Measurements from ENCODE around the gene USP48. TPM values are rescaled to one million over a fixed set of nuclear protein-coding genes. Genes with fewer than 3 reads are reported as not detected.

Gene USP48
- total and polyA plus RNA-seq, 5 donors from 2014 or later: 31.3 to 126 (median 39.2) TPM

DNA sequence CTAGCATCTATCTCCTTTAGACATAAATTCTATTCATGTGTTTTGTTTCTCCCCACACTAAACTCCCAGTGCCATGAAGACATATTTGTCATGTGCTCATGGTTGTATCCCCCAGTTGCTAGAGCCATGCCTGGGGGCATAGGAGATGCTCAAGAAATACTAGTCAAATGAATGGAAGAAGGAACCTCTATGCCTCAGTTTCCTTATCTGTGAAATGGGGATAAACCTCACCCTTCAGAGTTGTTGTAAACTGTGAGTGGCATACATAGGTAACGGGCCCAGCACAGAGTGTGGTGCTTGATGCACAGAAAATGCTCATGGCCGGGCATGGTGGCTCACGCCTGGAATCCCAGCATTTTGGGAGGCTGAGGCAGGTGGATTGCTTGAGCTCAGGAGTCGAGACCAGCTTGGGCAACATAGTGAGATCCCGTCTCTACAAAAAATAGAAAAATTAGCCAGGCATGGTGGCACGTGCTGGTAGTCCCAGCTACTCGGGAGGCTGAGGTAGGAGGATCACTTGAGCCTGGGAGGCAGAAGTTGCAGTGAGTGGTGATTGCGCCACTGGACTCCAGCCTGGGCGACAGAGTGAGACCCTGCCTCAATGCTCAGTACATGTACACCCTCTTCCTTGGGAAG is 37.8 kb upstream of the USP48 start:
- H3K36me3 Mint-ChIP-seq: no peaks in the 10 kb centered on the region
- Histone ChIP-seq H3K4me1 (ENCODE audit: control insufficient read depth, insufficient read depth, low read length, poor library complexity, severe bottlenecking) (no peaks in the 10 kb centered on the region), H3K27ac (ENCODE audit: insufficient read depth, low read length, poor library complexity, severe bottlenecking) (no peak overlapping the region), H3K27me3 (ENCODE audit: control insufficient read depth, insufficient read depth, low read length) (no peaks in the 10 kb centered on the region), H3K9me3 (ENCODE audit: control insufficient read depth in 2 of 2, low read length in 2 of 2) (no peaks in the 10 kb centered on the region), H3K4me3 (ENCODE audit: low read depth, low read length) (no peak overlapping the region), H3K36me3 (ENCODE audit: control insufficient read depth, insufficient read depth, low read length) (no peaks in the 10 kb centered on the region)
- H3K27ac Mint-ChIP-seq: no peak overlapping the region
- DNase-seq (no peak), ATAC-seq (ENCODE audit: low read depth in 2 of 2) (no peak)
- H3K9me3 Mint-ChIP-seq: no peaks in the 10 kb centered on the region
- no peak overlapping the region for H3K4me3 Mint-ChIP-seq
- peaks cover 10% of the 10 kb centered on the region for H3K27me3 Mint-ChIP-seq
- peaks cover 0 to 3% (median 1%) of the 10 kb centered on the region in 4 donors for H3K4me1 Mint-ChIP-seq

- Histone ChIP-seq H3K4me1 (ENCODE audit: control insufficient read depth, insufficient read depth, low read length, poor library complexity, severe bottlenecking) (no peaks in the 10 kb centered on the region), H3K27ac (ENCODE audit: insufficient read depth, low read length, poor library complexity, severe bottlenecking) (no peak overlapping the region), H3K4me3 (ENCODE audit: low read depth, low read length) (no peak overlapping the region), H3K27me3 (ENCODE audit: control insufficient read depth, insufficient read depth, low read length) (no peaks in the 10 kb centered on the region), H3K36me3 (ENCODE audit: control insufficient read depth, insufficient read depth, low read length) (no peaks in the 10 kb centered on the region), H3K9me3 (ENCODE audit: control insufficient read depth in 2 of 2, low read length in 2 of 2) (no peaks in the 10 kb centered on the region)
- Mint-ChIP-seq H3K4me1 (peaks cover 0 to 7% (median 1%) of the 10 kb centered on the region in 4 donors), H3K36me3 (no peaks in the 10 kb centered on the region), H3K27ac (no peak overlapping the region), H3K4me3 (no peak overlapping the region), H3K9me3 (peaks cover 0 to 2% (median 0%) of the 10 kb centered on the region in 7 donors), H3K27me3 (peaks cover 19% of the 10 kb centered on the region)
- DNase-seq (peak in 2 of 3 donors; percentile 13 to 54), ATAC-seq (ENCODE audit: low read depth in 2 of 2) (no peak)
Observed at GRCh38 chr1:21818656-21819055, 35.7 kb upstream of the USP48 start.

GRCh38 chr1:21816602-21817302 is 33.8 kb upstream of the USP48 start:
- Histone ChIP-seq H3K27ac (ENCODE audit: insufficient read depth, low read length, poor library complexity, severe bottlenecking) (no peak overlapping the region), H3K27me3 (ENCODE audit: control insufficient read depth, insufficient read depth, low read length) (peaks cover 5% of the 10 kb centered on the region), H3K9me3 (ENCODE audit: control insufficient read depth in 2 of 2, low read length in 2 of 2) (no peaks in the 10 kb centered on the region), H3K36me3 (ENCODE audit: control insufficient read depth, insufficient read depth, low read length) (no peaks in the 10 kb centered on the region), H3K4me1 (ENCODE audit: control insufficient read depth, insufficient read depth, low read length, poor library complexity, severe bottlenecking) (no peaks in the 10 kb centered on the region), H3K4me3 (ENCODE audit: low read depth, low read length) (no peak overlapping the region)
- H3K36me3 Mint-ChIP-seq: no peaks in the 10 kb centered on the region
- H3K27ac Mint-ChIP-seq: no peak overlapping the region
- H3K4me3 Mint-ChIP-seq: no peak overlapping the region
- DNase-seq (no peak), ATAC-seq (ENCODE audit: low read depth in 2 of 2) (no peak)
- H3K9me3 Mint-ChIP-seq: peaks cover 0 to 2% (median 0%) of the 10 kb centered on the region in 7 donors
- peaks cover 31% of the 10 kb centered on the region for H3K27me3 Mint-ChIP-seq
- H3K4me1 Mint-ChIP-seq: peaks cover 0 to 7% (median 1%) of the 10 kb centered on the region in 4 donors

DNA sequence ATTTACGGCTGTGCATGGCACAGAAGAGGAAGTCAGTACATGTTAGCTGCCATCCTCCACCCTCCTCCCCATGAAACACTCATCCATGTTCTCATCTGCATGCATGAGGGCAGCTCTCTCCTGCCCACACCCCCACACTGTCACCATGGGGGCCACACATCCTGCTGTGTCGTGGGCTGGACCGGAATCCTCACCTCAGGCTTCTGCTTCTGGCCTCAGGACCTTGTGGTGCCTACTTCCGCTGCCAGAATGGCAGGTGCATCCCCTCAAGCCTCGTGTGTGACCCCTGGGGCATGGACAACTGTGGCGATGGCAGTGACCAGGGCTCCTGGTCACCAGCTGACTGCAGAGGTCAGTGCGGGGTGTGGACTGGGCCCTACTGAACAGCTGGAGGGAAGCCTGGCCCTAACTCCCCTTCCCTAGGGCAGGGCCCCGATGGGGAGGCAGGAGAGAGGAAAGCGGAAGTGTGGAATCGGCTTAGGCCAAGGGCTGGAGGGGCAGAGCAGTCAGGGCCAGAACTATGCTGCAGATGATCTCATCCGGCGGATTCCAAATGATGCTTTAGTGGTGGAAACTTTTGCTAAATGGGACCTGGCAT is 32.9 kb upstream of the USP48 start:
- Histone ChIP-seq H3K27me3 (ENCODE audit: control insufficient read depth, insufficient read depth, low read length) (peaks cover 8% of the 10 kb centered on the region), H3K4me3 (ENCODE audit: low read depth, low read length) (no peak overlapping the region), H3K36me3 (ENCODE audit: control insufficient read depth, insufficient read depth, low read length) (no peaks in the 10 kb centered on the region), H3K4me1 (ENCODE audit: control insufficient read depth, insufficient read depth, low read length, poor library complexity, severe bottlenecking) (no peaks in the 10 kb centered on the region), H3K9me3 (ENCODE audit: control insufficient read depth in 2 of 2, low read length in 2 of 2) (no peaks in the 10 kb centered on the region), H3K27ac (ENCODE audit: insufficient read depth, low read length, poor library complexity, severe bottlenecking) (no peak overlapping the region)
- no peak for ATAC-seq (ENCODE audit: low read depth in 2 of 2)
- H3K27ac Mint-ChIP-seq: no peak overlapping the region
- peaks cover 31% of the 10 kb centered on the region for H3K27me3 Mint-ChIP-seq
- no peak overlapping the region for H3K4me3 Mint-ChIP-seq
- no peak for DNase-seq
- H3K36me3 Mint-ChIP-seq: no peaks in the 10 kb centered on the region
- H3K9me3 Mint-ChIP-seq: peaks cover 0 to 2% (median 0%) of the 10 kb centered on the region in 7 donors
- peaks cover 0 to 7% (median 1%) of the 10 kb centered on the region in 4 donors for H3K4me1 Mint-ChIP-seq

GRCh38 chr1:21814981-21815582 is 32.1 kb upstream of the USP48 start:
- Mint-ChIP-seq H3K27ac (no peak overlapping the region), H3K36me3 (no peaks in the 10 kb centered on the region), H3K4me3 (peak overlapping the region in 3 of 4 donors; percentile 28 to 75 (median 68)), H3K27me3 (peaks cover 35% of the 10 kb centered on the region), H3K9me3 (peaks cover 0 to 4% (median 0%) of the 10 kb centered on the region in 7 donors), H3K4me1 (peaks cover 0 to 7% (median 1%) of the 10 kb centered on the region in 4 donors)
- DNase-seq (no peak), ATAC-seq (ENCODE audit: low read depth in 2 of 2) (no peak)
- Histone ChIP-seq H3K4me1 (ENCODE audit: control insufficient read depth, insufficient read depth, low read length, poor library complexity, severe bottlenecking) (no peaks in the 10 kb centered on the region), H3K27ac (ENCODE audit: insufficient read depth, low read length, poor library complexity, severe bottlenecking) (no peak overlapping the region), H3K4me3 (ENCODE audit: low read depth, low read length) (no peak overlapping the region), H3K36me3 (ENCODE audit: control insufficient read depth, insufficient read depth, low read length) (no peaks in the 10 kb centered on the region), H3K27me3 (ENCODE audit: control insufficient read depth, insufficient read depth, low read length) (peaks cover 8% of the 10 kb centered on the region), H3K9me3 (ENCODE audit: control insufficient read depth in 2 of 2, low read length in 2 of 2) (no peaks in the 10 kb centered on the region)

DNA sequence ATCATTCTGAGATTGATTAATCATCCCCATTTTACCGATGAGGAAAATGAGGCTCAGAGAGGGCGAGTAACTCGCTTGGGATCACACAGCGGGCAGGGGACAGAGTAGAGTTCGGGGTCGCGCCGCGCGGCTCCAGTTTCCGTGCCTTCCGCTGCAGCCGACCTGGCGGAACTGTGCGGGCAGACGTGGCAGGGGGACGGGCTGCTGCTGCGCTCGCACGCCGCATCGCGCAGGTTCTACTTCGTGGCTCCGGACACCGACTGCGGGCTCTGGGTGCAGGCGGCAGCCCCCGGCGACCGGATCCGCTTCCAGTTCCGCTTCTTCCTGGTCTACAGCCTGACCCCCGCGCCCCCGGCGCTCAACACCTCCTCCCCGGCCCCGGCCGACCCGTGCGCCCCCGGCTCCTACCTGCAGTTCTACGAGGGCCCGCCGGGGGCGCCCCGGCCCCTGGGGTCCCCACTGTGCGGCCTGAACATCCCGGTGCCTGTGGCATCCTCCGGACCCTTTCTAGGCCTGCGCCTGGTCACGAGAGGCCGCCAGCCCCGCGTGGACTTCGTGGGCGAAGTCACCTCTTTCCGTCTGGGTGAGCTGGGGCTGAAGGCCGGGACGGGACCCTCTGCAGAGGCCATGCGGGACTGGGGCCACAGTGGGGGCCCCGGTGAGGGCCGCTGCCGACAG is 31.4 kb upstream of the USP48 start:
- Histone ChIP-seq H3K27me3 (ENCODE audit: control insufficient read depth, insufficient read depth, low read length) (peaks cover 8% of the 10 kb centered on the region), H3K4me3 (ENCODE audit: low read depth, low read length) (no peak overlapping the region), H3K4me1 (ENCODE audit: control insufficient read depth, insufficient read depth, low read length, poor library complexity, severe bottlenecking) (no peaks in the 10 kb centered on the region), H3K27ac (ENCODE audit: insufficient read depth, low read length, poor library complexity, severe bottlenecking) (no peak overlapping the region), H3K9me3 (ENCODE audit: control insufficient read depth in 2 of 2, low read length in 2 of 2) (no peaks in the 10 kb centered on the region), H3K36me3 (ENCODE audit: control insufficient read depth, insufficient read depth, low read length) (no peaks in the 10 kb centered on the region)
- Mint-ChIP-seq H3K4me1 (peaks cover 0 to 7% (median 1%) of the 10 kb centered on the region in 4 donors), H3K27ac (no peak overlapping the region), H3K27me3 (peaks cover 35% of the 10 kb centered on the region), H3K4me3 (peak overlapping the region in 2 of 4 donors; percentile 28 to 68), H3K9me3 (peaks cover 0 to 4% (median 0%) of the 10 kb centered on the region in 7 donors), H3K36me3 (no peaks in the 10 kb centered on the region)
- ATAC-seq (ENCODE audit: low read depth in 2 of 2) (peak; percentile 43 to 46), DNase-seq (peak in 2 of 3 donors; percentile 12 to 41)

DNA sequence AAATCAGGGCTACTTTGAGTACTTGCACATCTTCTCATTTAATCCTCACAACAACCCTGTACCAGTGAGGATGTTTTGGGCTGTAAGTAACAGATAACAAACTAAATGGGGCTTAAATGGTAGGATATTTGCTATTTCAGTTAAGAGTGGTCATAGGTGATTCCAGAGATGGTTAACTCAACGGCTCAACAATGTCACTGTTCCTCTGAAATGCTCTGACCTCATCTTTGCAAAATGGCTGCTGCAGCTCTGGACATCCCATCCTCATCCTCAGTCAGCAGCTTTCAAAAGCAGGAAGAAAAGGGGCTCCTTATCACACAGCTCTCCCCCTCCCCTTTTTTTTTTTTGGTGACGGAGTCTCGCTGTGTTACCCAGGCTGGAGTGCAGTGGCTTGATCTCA is 30.6 kb upstream of the USP48 start:
- H3K9me3 Mint-ChIP-seq: peaks cover 0 to 4% (median 0%) of the 10 kb centered on the region in 7 donors
- no peak overlapping the region for H3K4me3 ChIP-seq (ENCODE audit: low read depth, low read length)
- peak overlapping the region in 1 of 4 donors; percentile 11 for H3K4me3 Mint-ChIP-seq
- no peak overlapping the region for H3K27ac ChIP-seq (ENCODE audit: insufficient read depth, low read length, poor library complexity, severe bottlenecking)
- no peaks in the 10 kb centered on the region for H3K36me3 ChIP-seq (ENCODE audit: control insufficient read depth, insufficient read depth, low read length)
- peaks cover 8% of the 10 kb centered on the region for H3K27me3 ChIP-seq (ENCODE audit: control insufficient read depth, insufficient read depth, low read length)
- H3K9me3 ChIP-seq (ENCODE audit: control insufficient read depth in 2 of 2, low read length in 2 of 2): no peaks in the 10 kb centered on the region
- no peak overlapping the region for H3K27ac Mint-ChIP-seq
- no peak for ATAC-seq (ENCODE audit: low read depth in 2 of 2)
- no peaks in the 10 kb centered on the region for H3K4me1 ChIP-seq (ENCODE audit: control insufficient read depth, insufficient read depth, low read length, poor library complexity, severe bottlenecking)
- peaks cover 0 to 6% (median 1%) of the 10 kb centered on the region in 4 donors for H3K4me1 Mint-ChIP-seq
- peaks cover 35% of the 10 kb centered on the region for H3K27me3 Mint-ChIP-seq
- H3K36me3 Mint-ChIP-seq: no peaks in the 10 kb centered on the region
- no peak for DNase-seq
